HepG2 (cell line): ENCODE measurements around the gene MTF2. TPM values are rescaled to one million over a fixed set of nuclear protein-coding genes. Genes with fewer than 3 reads are reported as not detected.

Experiments
- ATAC-seq: fragments of 200-7000 bp; cut with Tn5 transposase; 3 replicates; pipeline ENCODE4 v1.9.1; 2020; ENCODE audit warnings: mild to moderate bottlenecking, moderate library complexity
- BruUV-seq: library from RNA; stranded (reverse); fragments of 400-500 nt; replicated peaks from 2 replicates; lab custom pipeline; 2021; lab: Mats Ljungman, UMichigan
- CTCF ChIA-PET: fragments of 300-600 bp; formaldehyde crosslinking; extraction: SDS; loops from one replicate; lab custom pipeline; 2021; ENCODE audit warnings: low total read pairs, inconsistent platforms, low intra/inter-chr PET ratio; lab: Yijun Ruan, JAX
- POLR2A ChIA-PET: fragments of 350-600 bp; sonication (Branson Sonifier 250); formaldehyde crosslinking; loops from one replicate; lab custom pipeline; 2020; ENCODE audit warnings: antibody characterized with exemption, inconsistent platforms; lab: Yijun Ruan, JAX
- DNase-seq: peaks from one replicate; pipeline ENCODE4 v3.0.0-alpha.2; 2015; ENCODE audit warnings: low spot score
- FAIRE-seq: peaks from 3 replicates; lab custom pipeline; 2011; peaks lifted over from hg19 to GRCh38; lab: Jason Lieb, UNC
- H2AFZ ChIP-seq: one replicate; pipeline ENCODE4 v1.6.1; 2011; ENCODE audit warnings: low read length, inconsistent platforms
- H3K27ac ChIP-seq: fragments of 300-600 bp; 3 replicates; pipeline ENCODE4 v1.8.0; 2011; ENCODE audit warnings: mixed run types, mild to moderate bottlenecking, mixed read lengths, low read length, inconsistent platforms; ENCODE audit not compliant: insufficient read depth; ENCODE audit errors: extremely low read length
- H3K27me3 ChIP-seq, 2 experiments: fragments of 200-600 bp in 1 of 2; 2 replicates in 1 of 2; 3 replicates in 1 of 2; pipeline versions ENCODE4 v1.6.0 to v1.8.0; 2011; ENCODE audit warnings: low read length in 2 of 2, mild to moderate bottlenecking in 2 of 2, moderate library complexity in 2 of 2, inconsistent platforms in 1 of 2; ENCODE audit not compliant: insufficient read depth in 2 of 2, control insufficient read depth in 1 of 2
- H3K36me3 ChIP-seq, 2 experiments: fragments of 200-600 bp in 1 of 2; replicated peaks in 1 of 2; 2 replicates in 1 of 2; 3 replicates in 1 of 2; pipeline versions ENCODE4 v1.5.1 to v1.8.0; 2011; ENCODE audit warnings: low read length in 2 of 2, inconsistent platforms in 1 of 2; ENCODE audit not compliant: insufficient read depth in 2 of 2, control insufficient read depth in 1 of 2
- H3K4me1 ChIP-seq: 2 replicates; pipeline ENCODE4 v1.5.1; 2012; ENCODE audit warnings: low read length, inconsistent platforms; ENCODE audit not compliant: insufficient read depth
- H3K4me2 ChIP-seq: 2 replicates; pipeline ENCODE4 v1.6.0; 2011; ENCODE audit warnings: low read depth, low read length, inconsistent platforms
- H3K4me3 ChIP-seq, 3 experiments: fragments of 200-600 bp in 1 of 3; sonication (generic), shearing (Covaris generic) in 1 of 3; replicated peaks in 1 of 3; 2 replicates each; pipeline ENCODE4 v1.5.1; 2011 to 2016; ENCODE audit warnings: low read length in 3 of 3, inconsistent platforms in 2 of 3, low read depth in 2 of 3, mild to moderate bottlenecking in 2 of 3, control low read depth in 1 of 3, mixed read lengths in 1 of 3; ENCODE audit not compliant: insufficient read depth in 1 of 3
- H3K79me2 ChIP-seq: one replicate; pipeline ENCODE4 v1.6.1; 2011; ENCODE audit warnings: low read length, inconsistent platforms; ENCODE audit not compliant: insufficient read depth
- H3K9ac ChIP-seq: 2 replicates; pipeline ENCODE4 v1.6.0; 2011; ENCODE audit warnings: mild to moderate bottlenecking, low read depth, low read length, inconsistent platforms; ENCODE audit not compliant: insufficient read depth
- H3K9me3 ChIP-seq: 2 replicates; pipeline ENCODE4 v1.5.1; 2012; ENCODE audit warnings: mild to moderate bottlenecking, low read length
- H4K20me1 ChIP-seq: 2 replicates; pipeline ENCODE4 v1.6.0; 2011; ENCODE audit warnings: inconsistent platforms, mild to moderate bottlenecking, low read length, moderate library complexity; ENCODE audit not compliant: insufficient read depth
- AHDC1 ChIP-seq: sonication (generic); formaldehyde crosslinking; IDR thresholded peaks from 2 replicates; pipeline ENCODE4 v1.5.1; 2020; ENCODE audit warnings: mild to moderate bottlenecking, missing genetic modification reagents, borderline replicate concordance
- HDAC1 ChIP-seq: sonication (generic); formaldehyde crosslinking; IDR thresholded peaks from 2 replicates; pipeline ENCODE4 v1.5.1; 2020; ENCODE audit warnings: mild to moderate bottlenecking, missing genetic modification reagents
- MYC ChIP-seq: sonication (generic); formaldehyde crosslinking; IDR thresholded peaks from 2 replicates; pipeline ENCODE4 v1.9.0; 2021; ENCODE audit warnings: missing genetic modification reagents, borderline replicate concordance
- PHF5A ChIP-seq: IDR thresholded peaks from one replicate; pipeline ENCODE4 v1.6.1; 2018; ENCODE audit warnings: low read depth, missing genetic modification reagents; ENCODE audit not compliant: unreplicated experiment
- RARA ChIP-seq: IDR thresholded peaks from 2 replicates; pipeline ENCODE4 v1.6.1; 2016; ENCODE audit warnings: missing genetic modification reagents, missing compliant biosample characterization
- TARDBP ChIP-seq: sonication (generic); formaldehyde crosslinking; IDR thresholded peaks from 2 replicates; pipeline ENCODE4 v1.8.0; 2022; ENCODE audit warnings: mild to moderate bottlenecking, missing genetic modification reagents
- WIZ ChIP-seq: sonication (generic); formaldehyde crosslinking; IDR thresholded peaks from 2 replicates; pipeline ENCODE4 v1.5.1; 2020; ENCODE audit warnings: mild to moderate bottlenecking, missing genetic modification reagents
- ZBTB34 ChIP-seq: sonication (generic); formaldehyde crosslinking; IDR thresholded peaks from 2 replicates; pipeline ENCODE4 v1.8.0; 2022; ENCODE audit warnings: mild to moderate bottlenecking, missing genetic modification reagents
- ZFP36L2 ChIP-seq: sonication (generic); formaldehyde crosslinking; IDR thresholded peaks from 2 replicates; pipeline ENCODE4 v1.4.0; 2020; ENCODE audit warnings: missing genetic modification reagents
- in situ Hi-C: cut with HindIII; loops from 2 replicates; pipeline ENCODE4 v1.10.0; 2017; ENCODE audit warnings: low pct_unique_long_range_greater_than_20kb; ENCODE audit not compliant: extremely low pct_ligation_motif_present
- intact Hi-C: fragments of 100-400 bp; cut with micrococcal nuclease; formaldehyde crosslinking; loops from one replicate; pipeline ENCODE4 v1.10.0; 2022; ENCODE audit not compliant: unreplicated experiment
- polyA plus RNA-seq, 8 experiments: library from polyadenylated mRNA; depleted of rRNA in 3 of 8; stranded (reverse) in 7 of 8; unstranded in 1 of 8; fragments of >200 nt; fragmentation: Illumina TruSeq in 4 of 8; extraction: Trizol in 4 of 8; gene quantifications; 2 replicates each; pipeline versions ENCODE4 v1.2.1 to v1.2.3, GENCODE V29; 2011 to 2016; ENCODE audit warnings: low read depth in 4 of 8, missing spikeins in 1 of 8, mixed read lengths in 1 of 8; ENCODE audit not compliant: insufficient read depth in 1 of 8
- total RNA-seq, 5 experiments: library from RNA; depleted of rRNA; stranded (reverse); fragments of >200 nt; fragmentation: Illumina TruSeq; extraction: Trizol; gene quantifications; 2 replicates each; pipeline ENCODE4 v1.2.3, GENCODE V29; 2016; ENCODE audit warnings: low read depth in 1 of 5

Gene MTF2
- total and polyA plus RNA-seq, 2 of the 13 experiments (the other 11 are each of a cell fraction or from before 2014, with no cell fraction given) = 48.7 to 53.9 TPM

- no peak for TF ChIP-seq AHDC1 (CRISPR knock-in tag)
- no peak for TF ChIP-seq RARA (CRISPR knock-in tag)
- TF ChIP-seq PHF5A (CRISPR knock-in tag) = no peak
- TF ChIP-seq HDAC1 (CRISPR knock-in tag) = no peak
- no peak for TF ChIP-seq TARDBP (CRISPR knock-in tag)
- no peak for TF ChIP-seq MYC
- TF ChIP-seq WIZ (CRISPR knock-in tag) = no peak
- no peak for TF ChIP-seq ZFP36L2 (CRISPR knock-in tag)
These were observed 71.6 kb downstream of the MTF2 start (continued) for GRCh38 chr1:93150729-93151128.

GRCh38 chr1:93151474-93151873, 72.4 kb downstream of the MTF2 start:
- in situ Hi-C loops (no loop called here), intact Hi-C loops (no loop called here)
- Histone ChIP-seq H3K36me3 (peaks cover 9 to 30% of the 10 kb centered on the region in 2 experiments; a peak in 3 of 5 replicates), H4K20me1 (no peaks in the 10 kb centered on the region), H3K4me3 (no peak overlapping the region), H3K9ac (no peak overlapping the region), H3K4me2 (no peak overlapping the region), H3K27ac (no peak overlapping the region), H3K79me2 (no peaks in the 10 kb centered on the region), H3K27me3 (no peaks in the 10 kb centered on the region), H3K9me3 (no peaks in the 10 kb centered on the region), H3K4me1 (no peaks in the 10 kb centered on the region), H2AFZ (no peak overlapping the region)
- no TSS peak for BruUV-seq
- ATAC-seq (no peak), FAIRE-seq (no peak), DNase-seq (no peak)
- ChIA-PET CTCF (no interaction called here), POLR2A (no interaction called here)
- no peak for TF ChIP-seq ZBTB34
